Ovary (tissue), 9 donors: ENCODE measurements around the gene GPX4. TPM values are rescaled to one million over a fixed set of nuclear protein-coding genes. Genes with fewer than 3 reads are reported as not detected.

Source experiments
- DNase-seq, 5 donors: peaks; one replicate each; pipeline ENCODE4 v3.0.0-alpha.2; 2019 to 2020
- H3K27ac ChIP-seq, 2 donors: fragments of 200-600 bp; one replicate each; pipeline versions ENCODE4 v1.5.1 to v1.8.0; 2019 to 2022
- H3K27me3 ChIP-seq: fragments of 200-600 bp; one replicate; pipeline ENCODE4 v1.8.0; 2022
- H3K36me3 ChIP-seq: fragments of 200-600 bp; sonication (generic); one replicate; pipeline ENCODE4 v1.5.1; 2019
- H3K4me1 ChIP-seq: one replicate; pipeline ENCODE4 v1.8.1; 2013; ENCODE audit warnings: mild to moderate bottlenecking, moderate library complexity; ENCODE audit not compliant: insufficient read depth
- H3K4me3 ChIP-seq: fragments of 200-600 bp; sonication (generic); one replicate; pipeline ENCODE4 v1.5.1; 2017
- H3K9me3 ChIP-seq, 2 donors: fragments of 200-600 bp in 1 of 2; sonication (generic) in 1 of 2; one replicate each; pipeline versions ENCODE4 v1.5.1 to v1.8.1; 2013 to 2019; ENCODE audit warnings: mild to moderate bottlenecking in 1 of 2, moderate library complexity in 1 of 2
- CTCF ChIP-seq, 3 donors: fragments of 450-650 bp in 2 of 3; fragments of 200-600 bp in 1 of 3; IDR thresholded peaks; one replicate each; pipeline versions ENCODE4 v1.5.1 to v1.8.0; 2016 to 2022; ENCODE audit warnings: antibody characterized with exemption in 3 of 3, mild to moderate bottlenecking in 1 of 3
- EP300 ChIP-seq: sonication (generic); formaldehyde crosslinking; IDR thresholded peaks from one replicate; pipeline ENCODE4 v1.6.1; 2017; ENCODE audit warnings: antibody characterized with exemption
- POLR2A ChIP-seq: fragments of 450-650 bp; IDR thresholded peaks from one replicate; pipeline ENCODE4 v1.6.1; 2017; ENCODE audit warnings: antibody characterized with exemption, mild to moderate bottlenecking, moderate library complexity
- WGBS, 3 donors: extraction: QIAGEN DNeasy Blood & Tissue Kit in 1 of 3; methylation state at CpG; one replicate each; pipeline versions ENCODE4 v1.1.5 to v1.1.7; 2013 to 2017; 5-methylcytosine and 5-hydroxymethylcytosine counted together
- intact Hi-C, 4 donors: fragments of 100-400 bp; cut with DNase I; formaldehyde crosslinking; loops; one replicate each; pipeline versions ENCODE4 v1.11.0 to v1.15.1; 2022 to 2023
- polyA plus RNA-seq, 2 donors: library from polyadenylated mRNA; stranded (reverse); fragments of 200-250 nt in 1 of 2; fragments of 350-450 nt in 1 of 2; fragmentation: Illumina TruSeq in 1 of 2; extraction: RNeasy Lipid Tissue Mini Kit (QIAGEN cat#74804) in 1 of 2; gene quantifications; one replicate each; pipeline ENCODE4 v1.2.3, GENCODE V29; 2013 to 2014
- total RNA-seq, 7 donors: library from RNA; depleted of rRNA in 2 of 7; stranded (reverse); fragments of >200 nt in 2 of 7; fragmentation: NEBNext Ultra II Directional in 3 of 7; extraction: Animal tissue kit (Norgen Biotek cat#: 25700) in 3 of 7; gene quantifications; one replicate each; pipeline versions ENCODE4 v1.1.0 to v1.2.4, GENCODE V29; 2016 to 2023
- donor health status: DM: no; HTN: no; CAD: no; lungs with moderate emphysema.
- donor health status: DM: no; HTN: no; CAD: no.
- donor health status: Bipolar disorder and iron deficiency.
- donor health status: DM: yes; HTN: yes; CAD: no.
- donor health status: DM: no; HTN: no; CAD: no.
- donor health status: DM: yes; HTN: yes; CAD: no.

GPX4 gene
- total and polyA plus RNA-seq, 9 donors = 189 to 450 (median 247) TPM

GRCh38 chr19:1119475-1120217 lies 15.9 kb downstream of the GPX4 start:
- intact Hi-C loops = loop anchor here in 1 of 4 donors (5.0 kb wide), 1 partner anchor 68 kb away; no protein-coding TSS in a partner anchor
- no peaks in the 10 kb centered on the region for H3K4me1 ChIP-seq
- no peak for TF ChIP-seq EP300
- TF ChIP-seq POLR2A = no peak
- TF ChIP-seq CTCF (IDR thresholded peaks at IDR 0.05) = no peak
- no peaks in the 10 kb centered on the region for H3K9me3 ChIP-seq
- H3K4me3 ChIP-seq = no peak overlapping the region
- no peaks in the 10 kb centered on the region for H3K27me3 ChIP-seq
- 87 to 89% (median 88%) methylated on average over 50 of the region's 50 CpGs for WGBS, 3 donors
- no peaks in the 10 kb centered on the region for H3K36me3 ChIP-seq
- no peak overlapping the region for H3K27ac ChIP-seq
- DNase-seq = peak in 1 of 5 donors; percentile 29

GRCh38 chr19:1121395-1121794 lies 17.6 kb downstream of the GPX4 start:
- intact Hi-C loops = loop anchor here in 1 of 4 donors (5.0 kb wide), 1 partner anchor 66 kb away; no protein-coding TSS in a partner anchor
- Histone ChIP-seq H3K27ac (no peak overlapping the region), H3K4me3 (no peak overlapping the region), H3K27me3 (no peaks in the 10 kb centered on the region), H3K4me1 (no peaks in the 10 kb centered on the region), H3K9me3 (no peaks in the 10 kb centered on the region), H3K36me3 (no peaks in the 10 kb centered on the region)
- no peak for DNase-seq
- WGBS, 3 donors = 85 to 93% (median 89%) methylated on average over 10 of the region's 10 CpGs
- TF ChIP-seq POLR2A = no peak
- TF ChIP-seq CTCF (IDR thresholded peaks at IDR 0.05) = no peak
- TF ChIP-seq EP300 = no peak

- Histone ChIP-seq H3K36me3 (no peaks in the 10 kb centered on the region), H3K27ac (no peak overlapping the region), H3K4me1 (no peaks in the 10 kb centered on the region), H3K27me3 (no peaks in the 10 kb centered on the region), H3K9me3 (no peaks in the 10 kb centered on the region), H3K4me3 (no peak overlapping the region)
- 91 to 94% (median 91%) methylated on average over 63 of the region's 63 CpGs for WGBS, 3 donors
- intact Hi-C loops = loop anchor here in 1 of 4 donors (5.0 kb wide), 1 partner anchor 65 kb away; no protein-coding TSS in a partner anchor
- DNase-seq = peak in 1 of 5 donors; percentile 23
- no peak for TF ChIP-seq CTCF (IDR thresholded peaks at IDR 0.05)
- TF ChIP-seq EP300 = no peak
Measured at GRCh38 chr19:1122021-1122971, 18.5 kb downstream of the GPX4 start.

GRCh38 chr19:1122972-1123363 lies 19.2 kb downstream of the GPX4 start:
- H3K36me3 ChIP-seq = no peaks in the 10 kb centered on the region
- peak in 4 of 5 donors; percentile 52 to 73 (median 67) for DNase-seq

More at GRCh38 chr19:1122972-1123363, 19.2 kb downstream of the GPX4 start:
- WGBS, 3 donors = 44 to 61% (median 51%) methylated on average over 21 of the region's 21 CpGs
- no peaks in the 10 kb centered on the region for H3K27me3 ChIP-seq
- no peak overlapping the region for H3K4me3 ChIP-seq
- H3K9me3 ChIP-seq = no peaks in the 10 kb centered on the region
- TF ChIP-seq EP300 (no peak), CTCF (IDR thresholded peaks at IDR 0.05) (no peak), POLR2A (no peak)
- no peaks in the 10 kb centered on the region for H3K4me1 ChIP-seq
- no peak overlapping the region for H3K27ac ChIP-seq
- intact Hi-C loops = loop anchor here in 1 of 4 donors (5.0 kb wide), 1 partner anchor 64 kb away; no protein-coding TSS in a partner anchor
